ENCODE results near the gene ZNF554. TPM values are rescaled to one million over a fixed set of nuclear protein-coding genes. Genes with fewer than 3 reads are reported as not detected.

ZNF554 gene
- total RNA-seq, 4 donors from 2014 or later: 2.1 to 5.3 (median 2.6) TPM

DNA sequence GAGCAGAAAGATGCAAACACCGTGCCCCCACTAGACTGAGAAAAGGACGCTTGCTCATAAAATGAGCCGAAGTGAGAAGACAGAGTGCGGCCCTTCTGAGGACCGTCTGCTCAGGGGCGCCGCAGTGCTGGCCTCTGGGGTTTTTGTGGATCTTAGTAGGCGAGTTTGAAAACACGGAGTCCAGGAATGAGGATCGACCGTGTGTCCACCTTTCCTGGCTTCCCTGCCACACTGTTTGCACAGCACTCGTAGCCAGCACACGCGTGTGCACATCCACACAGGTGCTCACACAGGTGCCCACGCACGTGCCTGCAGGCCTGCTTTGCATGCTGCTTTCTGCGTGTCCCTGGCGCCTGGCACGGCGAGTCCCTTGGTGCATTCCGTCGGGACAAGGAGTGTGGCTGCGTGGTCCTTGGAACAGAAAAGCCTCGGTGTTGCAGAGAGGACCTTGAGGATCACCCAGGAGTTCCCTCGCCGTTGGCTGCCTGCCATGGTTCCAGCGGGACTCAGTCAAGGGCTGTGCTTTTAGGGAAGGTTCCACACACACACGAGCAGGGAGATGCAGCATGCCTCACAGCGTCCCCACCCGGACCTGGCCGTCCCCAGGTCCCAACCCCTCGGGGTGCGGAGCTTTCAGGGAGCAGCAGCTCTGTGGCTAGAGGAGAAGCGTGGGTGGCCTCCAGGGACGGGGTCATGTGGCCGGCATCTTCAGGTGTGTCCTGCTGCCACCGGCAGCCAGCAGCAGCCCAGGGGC, 10.1 kb upstream of the ZNF554 start:
- TF ChIP-seq POLR2A (IDR thresholded peaks at IDR 0.05): no peak
- TF ChIP-seq, protein P1, sequence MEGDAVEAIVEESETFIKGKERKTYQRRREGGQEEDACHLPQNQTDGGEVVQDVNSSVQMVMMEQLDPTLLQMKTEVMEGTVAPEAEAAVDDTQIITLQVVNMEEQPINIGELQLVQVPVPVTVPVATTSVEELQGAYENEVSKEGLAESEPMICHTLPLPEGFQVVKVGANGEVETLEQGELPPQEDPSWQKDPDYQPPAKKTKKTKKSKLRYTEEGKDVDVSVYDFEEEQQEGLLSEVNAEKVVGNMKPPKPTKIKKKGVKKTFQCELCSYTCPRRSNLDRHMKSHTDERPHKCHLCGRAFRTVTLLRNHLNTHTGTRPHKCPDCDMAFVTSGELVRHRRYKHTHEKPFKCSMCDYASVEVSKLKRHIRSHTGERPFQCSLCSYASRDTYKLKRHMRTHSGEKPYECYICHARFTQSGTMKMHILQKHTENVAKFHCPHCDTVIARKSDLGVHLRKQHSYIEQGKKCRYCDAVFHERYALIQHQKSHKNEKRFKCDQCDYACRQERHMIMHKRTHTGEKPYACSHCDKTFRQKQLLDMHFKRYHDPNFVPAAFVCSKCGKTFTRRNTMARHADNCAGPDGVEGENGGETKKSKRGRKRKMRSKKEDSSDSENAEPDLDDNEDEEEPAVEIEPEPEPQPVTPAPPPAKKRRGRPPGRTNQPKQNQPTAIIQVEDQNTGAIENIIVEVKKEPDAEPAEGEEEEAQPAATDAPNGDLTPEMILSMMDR (IDR thresholded peaks at IDR 0.05 in 4 of 5, conservative IDR thresholded peaks at IDR 0.05 in 1 of 5): no peak
- H3K4me3 ChIP-seq: no peak overlapping the region
- in situ Hi-C loops (cut with MboI; ENCODE audit: low sequenced_read_pairs in 4 of 4) (no loop called here), intact Hi-C loops (cut with DNase I; ENCODE audit: low total_unique reads) (no loop called here)
- H3K9me3 ChIP-seq: no peaks in the 10 kb centered on the region
- ATAC-seq (no peak), DNase-seq (no peak)
- no peaks in the 10 kb centered on the region for H3K4me1 ChIP-seq
- no peaks in the 10 kb centered on the region for H3K27me3 ChIP-seq
- no peak overlapping the region for H3K27ac ChIP-seq
- peaks cover 0 to 36% of the 10 kb centered on the region in 2 donors for H3K36me3 ChIP-seq

GRCh38 chr19:2810141-2811091, 9.3 kb upstream of the ZNF554 start:
- in situ Hi-C loops (cut with MboI; ENCODE audit: low sequenced_read_pairs in 4 of 4): no loop called here
- Histone ChIP-seq H3K4me1 (no peaks in the 10 kb centered on the region), H3K36me3 (peaks cover 0 to 32% of the 10 kb centered on the region in 2 donors), H3K27me3 (no peaks in the 10 kb centered on the region), H3K9me3 (no peaks in the 10 kb centered on the region), H3K4me3 (no peak overlapping the region), H3K27ac (no peak overlapping the region)
- TF ChIP-seq, protein P1 (IDR thresholded peaks at IDR 0.05 in 4 of 5, conservative IDR thresholded peaks at IDR 0.05 in 1 of 5): no peak
- no peak for TF ChIP-seq POLR2A (IDR thresholded peaks at IDR 0.05)
- ATAC-seq: no peak
- no peak for DNase-seq
- intact Hi-C loops (cut with DNase I; ENCODE audit: low total_unique reads): no loop called here

DNA sequence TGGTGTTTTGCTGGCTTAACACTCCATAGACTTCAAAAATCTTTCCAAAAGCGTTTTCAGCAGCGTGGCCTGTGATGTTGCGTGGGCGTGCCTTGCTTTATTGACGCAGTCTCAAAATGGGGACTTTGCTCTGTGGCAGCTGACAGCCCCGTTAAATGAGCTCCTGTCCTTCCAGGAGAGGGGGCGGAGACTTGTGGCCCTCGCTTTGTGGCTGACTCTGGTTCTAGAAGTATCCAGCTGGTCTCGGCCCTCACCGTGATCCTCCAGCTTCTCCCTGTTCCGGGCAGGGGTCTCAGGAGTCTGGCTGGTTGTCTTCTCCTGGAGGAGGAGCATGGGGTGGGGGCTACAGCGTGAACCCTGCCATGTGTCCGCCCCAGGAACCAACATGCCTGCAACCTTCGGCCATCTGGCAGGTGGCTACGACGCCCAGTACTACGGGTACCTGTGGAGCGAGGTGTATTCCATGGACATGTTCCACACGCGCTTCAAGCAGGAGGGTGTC, 8.4 kb upstream of the ZNF554 start:
- Histone ChIP-seq H3K4me3 (no peak overlapping the region), H3K36me3 (peaks cover 0 to 31% of the 10 kb centered on the region in 2 donors), H3K27me3 (no peaks in the 10 kb centered on the region), H3K27ac (no peak overlapping the region), H3K4me1 (no peaks in the 10 kb centered on the region), H3K9me3 (no peaks in the 10 kb centered on the region)
- TF ChIP-seq, protein P1 (IDR thresholded peaks at IDR 0.05 in 4 of 5, conservative IDR thresholded peaks at IDR 0.05 in 1 of 5): no peak
- no peak for TF ChIP-seq POLR2A (IDR thresholded peaks at IDR 0.05)
- intact Hi-C loops (cut with DNase I; ENCODE audit: low total_unique reads) (no loop called here), in situ Hi-C loops (cut with MboI; ENCODE audit: low sequenced_read_pairs in 4 of 4) (no loop called here)
- DNase-seq: no peak
- no peak for ATAC-seq

GRCh38 chr19:2811735-2812413, 7.8 kb upstream of the ZNF554 start:
- peak; percentile 12 to 58 for DNase-seq
- Histone ChIP-seq H3K9me3 (no peaks in the 10 kb centered on the region), H3K4me1 (no peaks in the 10 kb centered on the region), H3K36me3 (peaks cover 0 to 31% of the 10 kb centered on the region in 2 donors), H3K27ac (no peak overlapping the region), H3K27me3 (no peaks in the 10 kb centered on the region), H3K4me3 (no peak overlapping the region)
- in situ Hi-C loops (cut with MboI; ENCODE audit: low sequenced_read_pairs in 4 of 4) (no loop called here), intact Hi-C loops (cut with DNase I; ENCODE audit: low total_unique reads) (no loop called here)
- TF ChIP-seq, protein P1 (IDR thresholded peaks at IDR 0.05 in 4 of 5, conservative IDR thresholded peaks at IDR 0.05 in 1 of 5): no peak
- no peak for TF ChIP-seq POLR2A (IDR thresholded peaks at IDR 0.05)
- peak in 1 of 2 donors; percentile 59 for ATAC-seq
